Peyer's patch (tissue), 4 donors: ENCODE data around the gene CTSG.

Experiments
- CTCF ChIP-seq, 6 experiments: fragments of 450-650 bp in 4 of 6; fragments of 200-600 bp in 2 of 6; sonication (generic) in 1 of 6; IDR thresholded peaks; one replicate each; pipeline ENCODE4 v1.5.1; 2017 to 2019; ENCODE audit warnings: antibody characterized with exemption in 6 of 6, mild to moderate bottlenecking in 3 of 6, moderate library complexity in 1 of 6
- POLR2A ChIP-seq, 2 donors: fragments of 450-650 bp; IDR thresholded peaks; one replicate each; pipeline ENCODE4 v1.5.1; 2017; ENCODE audit warnings: antibody characterized with exemption in 2 of 2, mild to moderate bottlenecking in 2 of 2, moderate library complexity in 2 of 2

DNA sequence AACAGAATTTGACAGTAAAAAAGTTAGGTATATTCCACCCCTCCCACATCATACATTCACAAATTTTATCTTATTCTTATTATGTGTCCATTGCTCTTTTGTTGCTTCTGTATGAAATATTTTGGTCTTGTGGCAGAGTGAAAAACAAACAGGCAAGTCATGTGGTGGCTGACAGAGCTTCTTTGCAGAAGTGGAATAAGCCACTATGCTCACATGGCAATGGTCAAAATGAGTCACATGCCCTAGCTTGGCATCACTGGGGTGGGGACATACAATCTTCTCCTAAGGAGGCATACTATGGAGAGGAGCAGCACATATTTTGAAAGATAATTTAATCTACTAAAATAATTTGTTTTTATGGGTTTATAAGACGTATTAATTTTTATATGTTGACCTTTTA lies 40.3 kb downstream of the CTSG start:
- TF ChIP-seq CTCF (IDR thresholded peaks at IDR 0.05) (no peak), POLR2A (IDR thresholded peaks at IDR 0.05) (no peak)
